ENCODE results near the gene MAP2K2. TPM values are rescaled to one million over a fixed set of nuclear protein-coding genes. Genes with fewer than 3 reads are reported as not detected.
A peak's percentile ranks its signal among the peaks of the same experiment; 100 is the strongest.

MAP2K2 gene
- total RNA-seq, 4 donors from 2014 or later: 136 to 199 (median 195) TPM

DNA sequence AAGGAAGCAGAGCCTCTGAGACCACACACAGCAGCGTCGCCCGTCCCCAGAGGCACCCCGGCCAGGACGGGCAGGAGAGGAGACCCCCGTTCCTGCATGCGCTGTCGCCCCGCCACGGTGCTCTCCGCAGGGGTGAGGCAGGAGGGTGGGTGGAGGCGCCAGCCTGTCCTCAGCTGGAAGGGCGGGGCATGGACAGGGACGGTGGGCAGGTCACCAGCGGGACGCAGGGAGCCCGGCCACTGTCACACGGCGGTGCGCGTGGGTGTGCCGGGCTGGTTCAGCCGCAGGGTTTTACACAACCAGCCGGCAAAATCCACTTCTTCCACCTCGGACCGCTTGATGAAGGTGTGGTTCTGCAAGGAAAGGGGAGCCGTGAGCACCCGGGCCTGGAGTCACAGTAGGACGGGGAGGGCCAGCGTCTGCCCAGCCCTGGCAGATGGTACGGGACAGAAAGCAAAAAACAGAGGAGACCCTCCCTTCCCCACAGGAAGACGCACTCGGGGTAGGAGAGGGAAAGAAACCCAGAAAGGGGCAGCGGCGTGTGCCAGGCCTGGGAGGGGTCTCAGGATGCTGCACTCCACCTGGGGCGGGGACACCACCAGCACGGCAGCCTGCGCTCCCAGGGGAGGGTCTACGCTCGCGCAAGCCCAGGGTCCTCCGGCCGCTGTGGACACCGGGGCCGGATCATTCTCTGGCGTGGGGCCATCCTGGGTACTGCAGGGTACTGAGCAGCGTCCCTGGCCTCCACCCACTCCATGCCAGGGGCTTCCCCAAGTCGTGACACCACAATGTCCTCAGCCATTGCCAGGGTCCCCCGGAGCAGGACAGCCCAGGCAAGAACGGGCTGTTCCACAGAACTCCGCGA is 33.3 kb downstream of the MAP2K2 start:
- in situ Hi-C loops (cut with MboI; ENCODE audit: low pct_ligation_motif_present in 1 of 4, low pct_unique_long_range_greater_than_20kb in 1 of 4, low sequenced_read_pairs in 3 of 4): no loop called here
- no peak for DNase-seq
- H3K36me3 ChIP-seq: peaks cover 0 to 9% (median 0%) of the 10 kb centered on the region in 4 donors

DNA sequence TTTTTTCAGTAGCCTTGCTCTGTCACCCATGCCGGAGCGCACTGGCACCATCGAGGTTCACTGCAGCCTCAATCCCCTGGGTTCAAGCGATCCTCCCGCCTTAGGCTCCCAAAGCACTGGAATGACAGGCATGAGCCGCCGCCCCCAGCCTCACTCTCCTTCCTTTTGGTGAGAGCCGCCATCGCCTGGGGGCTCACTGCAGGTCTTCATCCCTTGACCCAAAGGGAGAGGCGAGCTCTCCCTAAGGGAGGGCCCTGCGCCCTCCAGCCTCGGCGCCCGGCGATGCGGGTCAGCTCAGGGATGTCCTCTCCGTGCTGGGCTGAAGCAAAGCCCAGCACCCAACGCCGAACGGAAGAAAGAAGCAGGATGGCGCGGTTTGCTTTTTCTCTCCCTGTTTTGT is 34.0 kb downstream of the MAP2K2 start:
- TF ChIP-seq POLR2A (IDR thresholded peaks at IDR 0.05): no peak
- no peak for TF ChIP-seq EP300 (IDR thresholded peaks at IDR 0.05; ENCODE audit: low read depth)
- no peak for TF ChIP-seq POLR2AphosphoS5 (IDR thresholded peaks at IDR 0.05)
- TF ChIP-seq, protein P1, sequence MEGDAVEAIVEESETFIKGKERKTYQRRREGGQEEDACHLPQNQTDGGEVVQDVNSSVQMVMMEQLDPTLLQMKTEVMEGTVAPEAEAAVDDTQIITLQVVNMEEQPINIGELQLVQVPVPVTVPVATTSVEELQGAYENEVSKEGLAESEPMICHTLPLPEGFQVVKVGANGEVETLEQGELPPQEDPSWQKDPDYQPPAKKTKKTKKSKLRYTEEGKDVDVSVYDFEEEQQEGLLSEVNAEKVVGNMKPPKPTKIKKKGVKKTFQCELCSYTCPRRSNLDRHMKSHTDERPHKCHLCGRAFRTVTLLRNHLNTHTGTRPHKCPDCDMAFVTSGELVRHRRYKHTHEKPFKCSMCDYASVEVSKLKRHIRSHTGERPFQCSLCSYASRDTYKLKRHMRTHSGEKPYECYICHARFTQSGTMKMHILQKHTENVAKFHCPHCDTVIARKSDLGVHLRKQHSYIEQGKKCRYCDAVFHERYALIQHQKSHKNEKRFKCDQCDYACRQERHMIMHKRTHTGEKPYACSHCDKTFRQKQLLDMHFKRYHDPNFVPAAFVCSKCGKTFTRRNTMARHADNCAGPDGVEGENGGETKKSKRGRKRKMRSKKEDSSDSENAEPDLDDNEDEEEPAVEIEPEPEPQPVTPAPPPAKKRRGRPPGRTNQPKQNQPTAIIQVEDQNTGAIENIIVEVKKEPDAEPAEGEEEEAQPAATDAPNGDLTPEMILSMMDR (IDR thresholded peaks at IDR 0.05): no peak
- peaks cover 0 to 9% (median 0%) of the 10 kb centered on the region in 4 donors for H3K36me3 ChIP-seq
- H3K4me3 ChIP-seq: no peak overlapping the region

More for the DNA sequence above, 33.3 kb downstream of the MAP2K2 start:
- intact Hi-C loops (cut with DNase I; ENCODE audit: low total_unique reads): no loop called here
- 89 to 95% methylated on average over 4 to 51 of the region's 52 CpGs for WGBS, 2 donors (ENCODE audit: low coverage in 1 of 2)
- TF ChIP-seq, protein P1 (IDR thresholded peaks at IDR 0.05): no peak
- TF ChIP-seq POLR2A (IDR thresholded peaks at IDR 0.05): no peak
- TF ChIP-seq POLR2AphosphoS5 (IDR thresholded peaks at IDR 0.05): no peak
- no peak overlapping the region for H3K4me3 ChIP-seq
- no peaks in the 10 kb centered on the region for H3K27me3 ChIP-seq
- peak overlapping the region in 1 of 4 donors; percentile 60 for H3K27ac ChIP-seq
- no peaks in the 10 kb centered on the region for H3K9me3 ChIP-seq
- H3K4me1 ChIP-seq: peaks cover 3 to 40% (median 22%) of the 10 kb centered on the region in 4 donors

DNA sequence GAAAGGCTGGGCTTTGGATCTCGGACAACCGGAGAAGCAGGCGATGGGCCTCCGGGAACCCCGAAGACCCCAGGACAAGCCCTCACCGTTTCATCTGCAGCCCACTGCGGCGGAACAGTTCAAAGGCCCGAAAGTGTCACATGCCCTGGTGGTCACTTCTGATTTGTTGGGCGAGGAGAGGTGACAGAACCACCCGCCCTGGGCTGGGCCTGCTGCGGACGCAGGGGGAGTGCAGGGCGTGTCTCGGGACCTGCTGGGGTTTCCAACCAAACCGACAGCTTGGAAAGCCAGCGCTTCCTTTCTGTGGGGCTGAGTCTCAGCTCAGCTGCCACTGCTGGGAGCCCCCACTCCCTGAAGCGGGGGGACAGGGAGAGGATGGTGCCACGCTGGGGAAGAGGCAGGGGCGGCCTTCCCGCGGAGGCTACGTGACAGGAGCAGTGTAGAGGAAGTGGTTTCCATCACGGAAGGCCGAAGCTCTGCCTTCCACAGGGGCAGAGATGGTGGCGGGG is 34.5 kb downstream of the MAP2K2 start:
- no peaks in the 10 kb centered on the region for H3K27me3 ChIP-seq
- peak; percentile 39 for DNase-seq
- WGBS, 2 donors (ENCODE audit: low coverage in 1 of 2): 80 to 91% methylated on average over 1 to 26 of the region's 26 CpGs
- H3K36me3 ChIP-seq: peaks cover 0 to 9% (median 0%) of the 10 kb centered on the region in 4 donors
- peak overlapping the region; percentile 23 to 60 (median 48) for H3K27ac ChIP-seq
- in situ Hi-C loops (cut with MboI; ENCODE audit: low pct_ligation_motif_present in 1 of 4, low pct_unique_long_range_greater_than_20kb in 1 of 4, low sequenced_read_pairs in 3 of 4): no loop called here
- H3K4me1 ChIP-seq: peaks cover 0 to 40% (median 17%) of the 10 kb centered on the region in 4 donors
- intact Hi-C loops (cut with DNase I; ENCODE audit: low total_unique reads): no loop called here
- no peak for TF ChIP-seq POLR2A (IDR thresholded peaks at IDR 0.05)
- TF ChIP-seq, protein P1 (IDR thresholded peaks at IDR 0.05): no peak
- no peak for TF ChIP-seq POLR2AphosphoS5 (IDR thresholded peaks at IDR 0.05)
- TF ChIP-seq EP300 (IDR thresholded peaks at IDR 0.05; ENCODE audit: low read depth): no peak
- H3K9me3 ChIP-seq: no peaks in the 10 kb centered on the region
- H3K4me3 ChIP-seq: no peak overlapping the region

More for the DNA sequence above, 34.0 kb downstream of the MAP2K2 start:
- Histone ChIP-seq H3K4me1 (peaks cover 2 to 40% (median 19%) of the 10 kb centered on the region in 4 donors), H3K27ac (peak overlapping the region in 2 of 4 donors; percentile 43 to 60), H3K27me3 (no peaks in the 10 kb centered on the region), H3K9me3 (no peaks in the 10 kb centered on the region)
- 95 to 100% methylated on average over 3 to 22 of the region's 22 CpGs for WGBS, 2 donors (ENCODE audit: low coverage in 1 of 2)
- intact Hi-C loops (cut with DNase I; ENCODE audit: low total_unique reads) (no loop called here), in situ Hi-C loops (cut with MboI; ENCODE audit: low pct_ligation_motif_present in 1 of 4, low pct_unique_long_range_greater_than_20kb in 1 of 4, low sequenced_read_pairs in 3 of 4) (no loop called here)
- no peak for DNase-seq

DNA sequence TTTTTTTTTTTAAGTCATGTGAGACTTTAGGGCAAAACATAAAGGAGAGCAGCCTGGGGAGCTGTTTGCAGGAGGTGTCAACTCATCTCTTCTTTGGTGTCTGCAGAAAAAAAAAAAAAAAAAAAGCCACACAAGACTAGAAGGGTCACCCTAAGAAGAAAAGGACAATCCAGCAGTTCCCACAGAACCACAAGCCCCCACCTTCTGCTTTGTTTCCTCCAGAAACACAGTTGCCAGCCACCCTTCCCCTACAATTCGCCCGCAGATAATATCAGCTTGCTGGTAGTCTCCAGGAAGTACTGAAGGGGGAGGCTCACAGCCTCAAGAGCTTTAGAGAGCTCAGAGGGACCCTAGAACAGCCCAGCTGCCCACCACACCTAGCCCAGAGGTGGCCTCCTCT is 34.9 kb downstream of the MAP2K2 start:
- intact Hi-C loops (cut with DNase I; ENCODE audit: low total_unique reads) (no loop called here), in situ Hi-C loops (cut with MboI; ENCODE audit: low pct_ligation_motif_present in 1 of 4, low pct_unique_long_range_greater_than_20kb in 1 of 4, low sequenced_read_pairs in 3 of 4) (no loop called here)
- H3K9me3 ChIP-seq: no peaks in the 10 kb centered on the region
- H3K4me3 ChIP-seq: no peak overlapping the region
- peaks cover 0 to 9% (median 0%) of the 10 kb centered on the region in 4 donors for H3K36me3 ChIP-seq
- 68% methylated on average over 2 of the region's 2 CpGs; no CpG with 5 or more reads in 1 of the 2 donors for WGBS, 2 donors (ENCODE audit: low coverage in 1 of 2)
- peaks cover 3 to 43% (median 21%) of the 10 kb centered on the region in 4 donors for H3K4me1 ChIP-seq
- H3K27me3 ChIP-seq: no peaks in the 10 kb centered on the region
- H3K27ac ChIP-seq: peak overlapping the region; percentile 23 to 60 (median 48)
- DNase-seq: no peak
- TF ChIP-seq POLR2A (IDR thresholded peaks at IDR 0.05) (no peak), EP300 (IDR thresholded peaks at IDR 0.05; ENCODE audit: low read depth) (no peak), POLR2AphosphoS5 (IDR thresholded peaks at IDR 0.05) (no peak)
- TF ChIP-seq, protein P1 (IDR thresholded peaks at IDR 0.05): no peak
